HEK293T (cell line): Measurements from ENCODE around the gene KCNN3.

Source experiments
- CTBP1 ChIP-seq: fragments of 450-650 bp; IDR thresholded peaks from 2 replicates; pipeline ENCODE4 v1.6.1; 2016; ENCODE audit warnings: borderline replicate concordance
- FOXA1 ChIP-seq: fragments of 450-650 bp; IDR thresholded peaks from 2 replicates; pipeline ENCODE4 v1.6.1; 2016; ENCODE audit warnings: mild to moderate bottlenecking
- FOXM1 ChIP-seq: fragments of 450-650 bp; IDR thresholded peaks from 2 replicates; pipeline ENCODE4 v1.6.1; 2017; ENCODE audit warnings: mild to moderate bottlenecking, borderline replicate concordance
- HDGF ChIP-seq: fragments of 450-650 bp; IDR thresholded peaks from 2 replicates; pipeline ENCODE4 v1.6.1; 2017; ENCODE audit warnings: antibody characterized with exemption, borderline replicate concordance
- L3MBTL2 ChIP-seq: fragments of 450-650 bp; conservative IDR thresholded peaks from 2 replicates; pipeline ENCODE4 v1.6.1; 2016; ENCODE audit warnings: mild to moderate bottlenecking
- LEF1 ChIP-seq: fragments of 450-650 bp; IDR thresholded peaks from 2 replicates; pipeline ENCODE4 v1.6.1; 2017; ENCODE audit warnings: mild to moderate bottlenecking, borderline replicate concordance
- SP1 ChIP-seq: fragments of 450-650 bp; IDR thresholded peaks from 2 replicates; pipeline ENCODE4 v1.6.1; 2017
- SUZ12 ChIP-seq: fragments of 450-650 bp; IDR thresholded peaks from 2 replicates; pipeline ENCODE4 v1.6.1; 2016; ENCODE audit warnings: mild to moderate bottlenecking
- ZNF384 ChIP-seq: fragments of 450-650 bp; IDR thresholded peaks from 2 replicates; pipeline ENCODE4 v1.6.1; 2016

DNA sequence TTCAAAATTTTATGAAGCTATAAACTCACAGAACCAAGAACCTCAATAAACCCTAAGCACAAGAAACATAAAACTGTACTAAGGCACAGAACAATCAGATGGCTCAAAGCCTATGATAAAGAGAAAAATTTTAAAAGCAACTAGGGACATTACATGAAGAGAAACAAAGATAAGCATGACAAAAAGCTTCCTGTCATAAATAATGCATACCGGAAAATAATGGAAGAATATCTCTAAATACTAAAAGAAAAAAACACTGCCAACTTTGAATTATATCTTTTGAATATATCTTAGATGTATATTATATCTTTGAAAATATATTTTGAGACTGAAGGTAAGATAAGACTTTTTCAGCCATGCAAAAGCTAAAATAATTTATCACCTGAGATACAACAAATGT, 21.4 kb upstream of the KCNN3 start:
- no peak for TF ChIP-seq CTBP1
- TF ChIP-seq FOXA1, result no peak
- TF ChIP-seq FOXM1, result no peak
- TF ChIP-seq LEF1, result no peak
- TF ChIP-seq L3MBTL2, result no peak
- no peak for TF ChIP-seq SUZ12
- TF ChIP-seq HDGF, result no peak
- no peak for TF ChIP-seq ZNF384
- no peak for TF ChIP-seq SP1
